ENCODE results near the gene ZNF141.
"Not testable (repeated sequence)": the region's sequence is repeated elsewhere in the genome, so short reads cannot be mapped to it uniquely, and the experiment has no call there.

Gene ZNF141

GRCh38 chr4:337143-337931, at the start of gene ZNF141:
Gene ZNF141 (plus strand): TSS chr4:337814. CDS start chr4:337984, 170 bp downstream.
- peak; percentile 91 to 98 for DNase-seq

DNA sequence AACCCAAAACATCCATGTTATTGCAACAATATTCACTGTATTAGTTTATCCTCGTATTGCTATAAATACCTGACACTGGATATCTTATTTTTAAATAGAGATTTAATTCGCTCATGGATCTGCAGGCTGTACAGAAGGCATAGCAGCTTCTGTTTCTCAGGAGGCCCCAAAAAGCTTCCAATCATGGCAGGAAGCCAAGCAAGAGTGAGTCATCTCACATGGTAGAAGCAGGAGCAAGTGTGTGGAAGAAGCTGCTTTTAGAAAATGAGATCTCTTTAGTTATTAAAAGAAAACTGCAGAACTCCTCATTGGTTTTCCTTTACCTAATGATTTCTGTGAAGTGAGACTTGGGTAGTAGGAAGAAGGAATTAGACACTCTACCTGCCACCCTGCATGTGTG, 48.7 kb upstream of the ZNF141 start:
- DNase-seq = no peak

DNA sequence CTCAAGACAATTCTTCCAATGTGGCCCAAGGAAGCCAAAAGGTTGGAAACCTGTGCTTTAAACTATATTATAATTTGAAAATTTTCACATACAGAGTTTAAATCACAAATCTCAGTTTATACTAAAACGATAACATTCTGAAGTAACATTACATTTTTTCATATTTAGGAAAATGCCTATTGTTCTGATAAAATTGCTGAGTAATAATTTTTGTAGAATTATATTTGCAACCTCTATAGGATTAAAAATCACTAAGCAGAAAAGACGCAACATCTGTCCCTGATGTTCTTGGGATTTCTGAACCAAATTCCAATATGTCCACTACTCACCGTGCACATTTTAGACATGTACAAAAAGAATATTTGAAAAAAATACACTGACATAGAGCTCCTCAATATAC, 42.9 kb upstream of the ZNF141 start:
- DNase-seq = no peak

DNA sequence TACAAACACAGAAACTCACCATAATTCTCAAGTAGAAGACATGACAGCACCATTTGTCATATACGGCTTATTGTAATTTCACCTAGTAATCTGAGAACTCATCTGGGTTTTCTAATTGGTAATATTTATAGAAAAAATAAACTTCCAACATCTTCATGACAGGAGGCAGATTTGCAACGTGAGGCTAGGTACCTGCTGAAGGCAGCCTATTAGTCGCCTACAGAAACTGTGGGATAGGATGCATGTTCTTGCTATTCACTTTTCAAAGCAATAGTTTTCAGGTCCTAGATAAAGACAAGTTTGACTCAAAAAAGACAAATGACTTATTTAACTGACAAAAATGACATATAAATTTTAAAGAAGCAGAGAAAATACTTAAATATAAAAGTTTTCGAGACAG, 35.2 kb upstream of the ZNF141 start:
- DNase-seq = no peak

- DNase-seq = not testable (repeated sequence)
Observed at GRCh38 chr4:304516-304915, 33.1 kb upstream of the ZNF141 start.

DNA sequence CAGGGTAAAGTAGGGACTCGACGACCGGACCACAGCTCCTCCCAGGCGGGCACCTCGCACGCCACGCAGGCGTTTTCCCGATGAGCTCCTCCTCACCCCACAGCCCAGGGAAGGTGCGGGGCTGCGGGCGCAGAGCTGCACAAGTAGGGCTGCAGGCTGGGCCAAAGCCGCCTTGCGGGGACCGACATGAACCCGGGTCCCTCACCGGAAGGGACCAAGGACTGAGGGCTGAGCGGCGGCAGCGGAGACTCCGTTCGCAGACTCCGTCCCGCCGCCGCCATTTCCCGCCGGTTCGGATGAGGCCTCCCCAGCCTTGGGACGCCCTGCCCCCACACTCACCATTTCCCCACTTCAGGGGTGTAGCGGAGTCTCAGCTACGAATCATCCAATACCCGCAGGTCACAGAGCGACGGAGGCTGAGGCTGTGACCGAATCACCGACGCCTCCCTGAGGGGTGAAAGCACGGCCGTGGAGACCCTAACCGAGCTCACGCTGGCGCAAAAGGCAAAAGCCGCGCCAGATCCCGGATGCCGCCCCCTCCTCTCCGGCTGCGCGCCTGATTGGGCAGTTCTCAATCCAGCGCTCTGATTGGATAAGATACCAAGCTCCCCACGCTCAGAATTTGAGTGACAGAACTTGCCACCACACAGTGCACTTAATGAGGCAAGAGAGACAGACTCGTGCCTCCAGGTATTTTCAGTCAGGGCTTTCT, 32.5 kb upstream of the ZNF141 start, which contains the start of gene ZNF732:
TSS of gene ZNF732 (minus strand) at position 506 of the 712 bp plus-strand sequence. CDS start at position 342, 164 bp downstream.
- no peak for DNase-seq

DNA sequence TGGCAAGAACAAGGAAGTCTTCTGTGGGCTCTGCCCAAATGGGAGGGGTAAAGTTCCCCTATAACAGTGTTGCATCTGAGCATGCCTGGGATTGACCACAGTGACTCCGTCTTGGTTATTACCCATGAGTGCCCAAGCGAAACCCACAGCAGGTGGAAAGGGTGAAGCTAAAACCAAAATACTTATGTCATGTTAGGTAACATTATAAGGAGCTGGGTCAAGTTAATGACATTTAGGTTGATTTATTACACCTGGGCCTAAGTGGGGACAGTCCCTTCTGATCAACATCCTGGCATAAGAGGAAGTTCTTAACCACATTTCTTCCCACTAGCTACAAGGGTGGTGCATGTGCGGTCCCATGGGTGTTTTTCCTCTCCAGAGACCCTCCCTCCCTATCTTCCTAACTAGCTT, 31.1 kb upstream of the ZNF141 start:
- no peak for DNase-seq

DNA sequence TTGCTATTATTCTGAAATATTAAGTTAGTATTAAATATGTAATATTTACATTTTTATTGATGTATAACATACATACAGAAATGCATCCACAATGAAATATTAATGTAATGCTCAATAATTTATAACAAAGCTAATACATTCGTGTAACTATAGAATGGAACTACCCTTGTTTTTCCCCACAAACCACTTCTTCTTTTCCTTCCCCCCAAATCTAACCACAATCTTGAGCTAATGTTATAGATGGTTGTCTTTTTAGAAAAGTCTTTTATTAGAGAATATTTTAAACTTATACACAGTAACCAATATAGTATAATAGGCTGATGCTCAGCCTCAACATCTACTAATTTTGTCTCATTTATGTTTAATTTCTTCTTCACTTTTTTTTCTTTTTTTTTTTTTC, 27.8 kb upstream of the ZNF141 start:
- no peak for DNase-seq

GRCh38 chr4:314296-314903, 23.2 kb upstream of the ZNF141 start:
- DNase-seq = no peak

- DNase-seq = no peak
Observed at GRCh38 chr4:328729-329128, 8.9 kb upstream of the ZNF141 start.

DNA sequence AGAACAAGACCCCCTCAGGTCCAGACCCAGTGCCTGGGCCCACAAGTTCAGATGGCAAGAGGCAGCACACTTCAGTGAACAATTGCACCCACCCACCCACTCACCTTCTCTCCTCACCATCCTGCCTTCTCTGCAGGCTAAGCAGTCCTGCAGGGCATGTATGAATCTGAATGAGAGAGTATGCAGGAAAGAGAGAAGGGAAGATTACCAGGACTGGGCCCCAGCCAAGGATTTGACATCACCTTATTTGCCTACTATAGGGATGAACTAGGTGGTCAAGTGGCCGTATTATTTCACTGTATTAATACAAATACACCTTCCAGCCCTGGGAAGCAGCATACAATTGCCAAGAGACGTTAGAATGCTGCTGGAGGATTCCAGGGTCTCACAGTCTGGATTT, 2.1 kb upstream of the ZNF141 start:
- DNase-seq = no peak

DNA sequence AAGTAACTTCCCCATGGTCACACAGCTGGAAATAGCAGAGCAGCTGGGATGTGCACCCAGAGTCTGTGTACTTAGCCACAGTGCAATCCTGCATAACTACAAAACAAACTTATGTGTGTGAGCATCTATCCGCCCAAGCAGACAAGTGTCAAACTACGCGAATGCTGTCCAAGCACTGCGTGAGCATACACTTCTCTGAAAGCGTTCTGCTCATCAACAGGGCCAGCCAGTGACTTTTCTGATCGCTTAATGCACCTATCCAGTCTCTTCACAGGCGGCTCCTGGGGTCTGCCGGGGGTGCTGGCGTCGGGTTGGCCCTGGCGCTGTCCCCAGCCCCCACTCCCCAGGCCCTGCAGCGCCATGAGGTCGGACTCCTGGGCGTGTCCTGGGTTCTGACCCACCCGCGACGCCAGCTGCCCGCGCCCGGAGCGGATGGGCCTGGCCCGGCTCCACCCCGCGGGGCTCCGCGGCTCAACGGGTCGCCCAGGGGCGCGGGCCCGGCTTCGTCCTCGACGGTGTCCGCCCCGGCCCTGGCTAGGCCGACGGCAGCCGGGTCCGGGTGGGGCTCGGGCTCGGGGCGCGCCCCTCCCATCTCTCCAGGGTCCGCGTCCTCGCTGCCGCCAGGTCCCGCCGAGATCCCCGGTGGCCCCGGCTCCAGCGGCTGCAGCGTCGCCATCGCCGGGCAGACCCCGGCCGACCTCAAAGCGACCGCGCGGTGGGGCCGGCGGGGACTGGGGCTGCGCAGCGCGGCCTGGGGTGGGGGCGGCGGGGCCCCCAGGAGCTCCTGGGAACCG, 1.3 kb upstream of the ZNF141 start:
- DNase-seq = no peak

GRCh38 chr4:336893-337142, 796 bp upstream of the ZNF141 start:
- no peak for DNase-seq

DNA sequence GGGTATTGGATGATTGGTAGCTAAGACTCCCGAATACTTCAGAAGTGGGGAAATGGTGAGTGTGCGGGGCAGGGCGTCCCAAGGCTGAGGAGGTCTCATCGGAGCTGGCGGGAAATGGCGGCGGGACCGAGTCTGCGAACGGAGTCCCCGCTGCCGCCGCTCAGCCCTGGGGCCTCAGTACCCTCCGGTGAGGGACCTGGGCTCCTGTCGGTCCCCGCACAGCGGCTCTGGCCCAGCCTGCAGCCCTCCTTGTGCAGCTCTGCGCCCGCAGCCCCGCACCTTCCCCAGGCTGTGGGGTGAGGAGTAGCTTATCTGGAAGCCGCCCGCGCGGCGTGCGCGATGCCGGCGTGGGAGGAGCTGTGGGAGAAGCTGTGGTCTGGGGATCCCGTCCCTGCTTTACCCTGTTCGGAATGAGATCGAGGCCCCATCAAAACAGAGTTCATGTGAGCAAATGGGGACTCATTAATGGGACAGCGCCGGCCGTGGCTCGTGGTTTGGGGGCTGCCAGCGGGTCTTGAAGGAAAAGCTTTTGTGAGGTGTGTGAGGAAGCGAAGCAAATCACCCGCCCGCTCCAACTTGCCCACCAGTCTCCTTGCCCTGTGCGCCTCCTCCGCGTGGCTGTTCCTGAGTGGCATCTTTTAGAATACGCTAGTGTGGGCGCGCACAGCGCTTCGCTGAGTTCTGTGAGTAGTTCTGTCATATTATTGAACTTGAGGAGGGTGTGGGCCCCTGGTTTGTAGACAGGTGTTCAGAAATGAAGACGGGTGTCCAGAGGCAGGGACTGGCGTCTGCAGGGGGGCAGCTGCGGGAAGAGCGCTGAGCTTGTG, 531 bp downstream of the ZNF141 start:
- DNase-seq = no peak

GRCh38 chr4:338759-339097, 1.1 kb downstream of the ZNF141 start:
- DNase-seq = no peak

DNA sequence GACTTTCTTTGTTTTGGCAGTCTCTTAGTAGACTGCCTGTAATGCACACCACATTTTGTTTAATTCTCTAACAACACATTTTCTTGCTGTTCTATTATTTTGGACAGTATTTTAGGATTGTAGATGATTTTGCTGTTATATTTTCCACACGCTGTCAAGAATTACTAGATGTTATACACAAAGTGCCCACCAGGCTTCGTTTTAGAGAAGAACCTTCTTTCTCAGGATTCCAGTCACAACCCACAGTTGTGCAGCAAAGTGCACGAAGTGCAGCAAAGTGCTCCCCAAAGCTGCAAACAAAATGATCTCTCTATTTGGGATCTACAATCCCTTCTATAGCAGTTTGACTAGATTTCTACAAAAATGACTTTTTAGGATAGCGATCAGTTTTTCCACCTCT, 2.4 kb downstream of the ZNF141 start:
- DNase-seq = no peak

GRCh38 chr4:373062-373839, 35.6 kb downstream of the ZNF141 start:
- DNase-seq = no peak

GRCh38 chr4:374298-375160, 36.9 kb downstream of the ZNF141 start:
- no peak for DNase-seq

- DNase-seq = no peak
Observed at GRCh38 chr4:384311-385010, 46.8 kb downstream of the ZNF141 start.

Measured in cerebellar nuclear complex (tissue), 1 donor.